Measurements from ENCODE around the gene CDYL.

DNA sequence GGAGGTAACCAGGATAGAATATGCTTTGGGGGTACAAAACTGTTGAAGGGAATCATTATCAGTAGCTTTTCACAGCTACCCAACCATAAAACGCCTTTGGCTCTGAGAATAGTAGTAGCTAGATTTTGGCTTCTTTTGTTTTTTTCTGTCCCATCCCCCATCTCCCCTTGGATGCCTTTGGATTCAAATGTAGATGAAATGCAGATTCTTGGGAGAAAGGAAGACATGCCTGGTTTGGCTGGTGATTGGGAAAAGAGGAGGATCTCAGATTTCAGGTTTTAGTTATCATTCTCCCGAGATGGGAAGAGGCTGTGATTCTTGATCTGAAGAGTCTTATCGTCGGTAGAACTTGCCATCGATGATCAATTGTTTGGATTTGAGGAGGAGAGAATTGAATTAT, 3.5 kb upstream of the CDYL start:
- TF ChIP-seq GATA2 (IDR thresholded peaks at IDR 0.05; ENCODE audit: low read depth, low read length): no peak
- TF ChIP-seq GATA3 (IDR thresholded peaks at IDR 0.05; ENCODE audit: low read depth, low read length): no peak
